H9 (cell line): ENCODE measurements around the gene PGBD2. TPM values are rescaled to one million over a fixed set of nuclear protein-coding genes. Genes with fewer than 3 reads are reported as not detected.

ENCODE experiments used
- DNase-seq: peaks from one replicate; pipeline ENCODE4 v3.0.0-alpha.2; 2017
- H2AFZ ChIP-seq: one replicate; pipeline ENCODE4 v1.6.1; 2013; ENCODE audit warnings: mild to moderate bottlenecking, low read length, control low read depth, moderate library complexity
- H2AK5ac ChIP-seq: 2 replicates; pipeline ENCODE4 v1.6.1; 2013; ENCODE audit warnings: low read length, control low read depth, mixed read lengths; ENCODE audit not compliant: insufficient read length
- H2BK120ac ChIP-seq: one replicate; pipeline ENCODE4 v1.6.1; 2013; ENCODE audit warnings: low read depth, mild to moderate bottlenecking, low read length, control low read depth, inconsistent platforms; ENCODE audit not compliant: poor library complexity, severe bottlenecking
- H2BK12ac ChIP-seq: 2 replicates; pipeline ENCODE4 v1.6.1; 2013; ENCODE audit warnings: low read length, control low read depth, mixed read lengths, low read depth; ENCODE audit not compliant: insufficient read length
- H2BK15ac ChIP-seq: 2 replicates; pipeline ENCODE4 v1.6.1; 2013; ENCODE audit warnings: low read depth, low read length, control low read depth
- H2BK20ac ChIP-seq: one replicate; pipeline ENCODE4 v1.6.1; 2013; ENCODE audit warnings: low read depth, mild to moderate bottlenecking, low read length, control low read depth, inconsistent platforms; ENCODE audit not compliant: poor library complexity, severe bottlenecking
- H2BK5ac ChIP-seq: 2 replicates; pipeline ENCODE4 v1.6.1; 2013; ENCODE audit warnings: low read length, control low read depth, mixed read lengths; ENCODE audit not compliant: insufficient read length
- H3K14ac ChIP-seq: 2 replicates; pipeline ENCODE4 v1.6.1; 2013; ENCODE audit warnings: low read length, control low read depth; ENCODE audit not compliant: insufficient read depth
- H3K18ac ChIP-seq: 2 replicates; pipeline ENCODE4 v1.6.1; 2013; ENCODE audit warnings: low read depth, mild to moderate bottlenecking, mixed read lengths, low read length, control low read depth; ENCODE audit not compliant: insufficient read length
- H3K23ac ChIP-seq: 2 replicates; pipeline ENCODE4 v1.6.1; 2013; ENCODE audit warnings: low read length, control low read depth, mixed read lengths, low read depth; ENCODE audit not compliant: insufficient read length
- H3K23me2 ChIP-seq: 2 replicates; pipeline ENCODE4 v1.6.1; 2013; ENCODE audit warnings: low read depth, mild to moderate bottlenecking, mixed read lengths, low read length, control low read depth; ENCODE audit not compliant: insufficient read length, poor library complexity, severe bottlenecking
- H3K27ac ChIP-seq: 2 replicates; pipeline ENCODE4 v1.5.1; 2013; ENCODE audit warnings: low read length, control low read depth, mixed read lengths, low read depth; ENCODE audit not compliant: insufficient read length
- H3K27me3 ChIP-seq: 2 replicates; pipeline ENCODE4 v1.6.1; 2013; ENCODE audit warnings: low read length, control low read depth, inconsistent platforms; ENCODE audit not compliant: insufficient read depth
- H3K4ac ChIP-seq: 2 replicates; pipeline ENCODE4 v1.6.1; 2013; ENCODE audit warnings: low read depth, mild to moderate bottlenecking, control low read depth, inconsistent platforms, low read length, moderate library complexity
- H3K4me1 ChIP-seq: 2 replicates; pipeline ENCODE4 v1.6.1; 2013; ENCODE audit warnings: low read length, control low read depth, inconsistent platforms; ENCODE audit not compliant: insufficient read depth
- H3K4me2 ChIP-seq: 2 replicates; pipeline ENCODE4 v1.6.1; 2013; ENCODE audit warnings: low read length, control low read depth, mixed read lengths; ENCODE audit not compliant: insufficient read length, insufficient read depth
- H3K56ac ChIP-seq: 2 replicates; pipeline ENCODE4 v1.6.1; 2013; ENCODE audit warnings: low read depth, mild to moderate bottlenecking, mixed read lengths, low read length, control low read depth; ENCODE audit not compliant: insufficient read length
- H3K79me1 ChIP-seq: 2 replicates; pipeline ENCODE4 v1.6.1; 2013; ENCODE audit warnings: low read depth, mild to moderate bottlenecking, moderate library complexity, low read length, control low read depth, inconsistent platforms; ENCODE audit not compliant: insufficient read depth, poor library complexity, severe bottlenecking
- H3K79me2 ChIP-seq: 2 replicates; pipeline ENCODE4 v1.6.1; 2013; ENCODE audit warnings: low read length, control low read depth, inconsistent platforms; ENCODE audit not compliant: insufficient read depth
- H3K9ac ChIP-seq: 2 replicates; pipeline ENCODE4 v1.6.1; 2013; ENCODE audit warnings: low read length, control low read depth, mixed read lengths; ENCODE audit not compliant: insufficient read length; ENCODE audit errors: extremely low read depth
- H3K9me3 ChIP-seq: one replicate; pipeline ENCODE4 v1.6.1; 2013; ENCODE audit warnings: low read depth, low read length, inconsistent platforms; ENCODE audit not compliant: control insufficient read depth
- H3T11ph ChIP-seq: one replicate; pipeline ENCODE4 v1.6.1; 2013; ENCODE audit warnings: mild to moderate bottlenecking, low read length, control low read depth, inconsistent platforms
- H4K20me1 ChIP-seq: one replicate; pipeline ENCODE4 v1.6.1; 2013; ENCODE audit not compliant: control insufficient read depth, insufficient read length, insufficient read depth
- H4K5ac ChIP-seq: 2 replicates; pipeline ENCODE4 v1.6.1; 2013; ENCODE audit warnings: low read depth, mild to moderate bottlenecking, mixed read lengths, low read length, control low read depth; ENCODE audit not compliant: insufficient read length
- H4K8ac ChIP-seq: replicated peaks from 2 replicates; pipeline ENCODE4 v1.6.1; 2013; ENCODE audit warnings: low read length, control low read depth, mixed read lengths, low read depth; ENCODE audit not compliant: insufficient read length
- H4K91ac ChIP-seq: 2 replicates; pipeline ENCODE4 v1.6.1; 2013; ENCODE audit warnings: low read depth, mild to moderate bottlenecking, moderate library complexity, mixed read lengths, low read length, control low read depth; ENCODE audit not compliant: insufficient read length
- H3K27ac Mint-ChIP-seq, 3 experiments: 2 replicates in 2 of 3; 3 replicates in 1 of 3; pipeline ENCODE4 v1.8.0; 2020 to 2021; ENCODE audit warnings: mixed read lengths in 3 of 3, mild to moderate bottlenecking in 1 of 3, moderate library complexity in 1 of 3
- H3K27me3 Mint-ChIP-seq: 2 replicates; pipeline ENCODE4 v1.8.0; 2021; ENCODE audit warnings: low read depth, mild to moderate bottlenecking, moderate library complexity, mixed read lengths
- H3K36me3 Mint-ChIP-seq, 3 experiments: 2 replicates in 2 of 3; 3 replicates in 1 of 3; pipeline ENCODE4 v1.8.0; 2020 to 2021; ENCODE audit warnings: low read depth in 3 of 3, mixed read lengths in 3 of 3; ENCODE audit not compliant: insufficient read depth in 1 of 3
- H3K4me1 Mint-ChIP-seq, 2 experiments: 2 replicates each; pipeline ENCODE4 v1.8.0; 2020; ENCODE audit warnings: mixed read lengths in 2 of 2
- H3K4me3 Mint-ChIP-seq, 2 experiments: 2 replicates in 1 of 2; 3 replicates in 1 of 2; pipeline ENCODE4 v1.8.0; 2020 to 2021; ENCODE audit warnings: mild to moderate bottlenecking in 2 of 2, mixed read lengths in 2 of 2, moderate library complexity in 1 of 2
- H3K9me3 Mint-ChIP-seq, 2 experiments: 2 replicates in 1 of 2; 3 replicates in 1 of 2; pipeline ENCODE4 v1.8.0; 2020; ENCODE audit warnings: mild to moderate bottlenecking in 2 of 2, mixed read lengths in 2 of 2, moderate library complexity in 1 of 2
- CTCF ChIP-seq: fragments of 200-600 bp; sonication (generic); conservative IDR thresholded peaks from 3 replicates; pipeline ENCODE4 v1.8.0; 2021; ENCODE audit warnings: antibody characterized with exemption, mild to moderate bottlenecking
- WGBS: extraction: QIAGEN DNeasy Blood & Tissue Kit; methylation state at CpG from one replicate; pipeline ENCODE4 v1.1.7; 2013; ENCODE audit warnings: missing lambda C conversion rate, low lambda C conversion rate, mixed read lengths; ENCODE audit not compliant: insufficient read length; ENCODE audit errors: extremely low coverage; 5-methylcytosine and 5-hydroxymethylcytosine counted together
- total RNA-seq: library from RNA; stranded (reverse); gene quantifications from 2 replicates; pipeline ENCODE4 v1.2.1, GENCODE V29; 2021

Gene PGBD2
- total RNA-seq, 1 experiment from 2014 or later, result 10.4 TPM

GRCh38 chr1:248900637-248901036 lies 5.4 kb upstream of the PGBD2 start:
- H3K9me3 ChIP-seq, result no peaks in the 10 kb centered on the region
- no peak overlapping the region for H3K23ac ChIP-seq
- Mint-ChIP-seq H3K27ac (no peak overlapping the region), H3K4me3 (no peak overlapping the region), H3K36me3 (no peaks in the 10 kb centered on the region; a peak in 1 of 7 replicates), H3K9me3 (no peaks in the 10 kb centered on the region; a peak in 1 of 5 replicates), H3K4me1 (peaks cover 29 to 33% of the 10 kb centered on the region in 2 experiments), H3K27me3 (peaks cover 17% of the 10 kb centered on the region)
- no peak overlapping the region for H3K27ac ChIP-seq
- peaks cover 2% of the 10 kb centered on the region for H3K23me2 ChIP-seq
- no peak overlapping the region for H2AFZ ChIP-seq
- H2BK5ac ChIP-seq, result no peak overlapping the region
- no peak overlapping the region for H3K4me2 ChIP-seq
- H2BK12ac ChIP-seq, result no peak overlapping the region
- no peaks in the 10 kb centered on the region for H4K20me1 ChIP-seq
- no peak overlapping the region for H2AK5ac ChIP-seq
- no peak overlapping the region for H3T11ph ChIP-seq
- H3K27me3 ChIP-seq, result no peaks in the 10 kb centered on the region
- no peak overlapping the region for H3K18ac ChIP-seq
- no peak overlapping the region for H3K4ac ChIP-seq
- no peak overlapping the region for H3K9ac ChIP-seq
- no CpG with 5 or more reads among the region's 1 CpG for WGBS
- TF ChIP-seq CTCF, result no peak
- H3K79me1 ChIP-seq, result no peaks in the 10 kb centered on the region
- no peak overlapping the region for H2BK120ac ChIP-seq
- DNase-seq, result no peak
- no peak overlapping the region for H4K5ac ChIP-seq
- no peak overlapping the region for H2BK15ac ChIP-seq
- no peak overlapping the region for H4K8ac ChIP-seq
- peaks cover 17% of the 10 kb centered on the region for H3K4me1 ChIP-seq
- no peak overlapping the region for H4K91ac ChIP-seq
- H3K56ac ChIP-seq, result no peak overlapping the region
- no peak overlapping the region for H2BK20ac ChIP-seq
- H3K14ac ChIP-seq, result no peak overlapping the region
- H3K79me2 ChIP-seq, result no peaks in the 10 kb centered on the region
